Activated CD8-positive, alpha-beta T cell treated with anti-CD3 and anti-CD28 coated beads for 36 hours (primary cell): ENCODE results near the gene EXOC7. TPM values are rescaled to one million over a fixed set of nuclear protein-coding genes. Genes with fewer than 3 reads are reported as not detected.

Experiments used
- ATAC-seq: fragments of 200-7000 bp; cut with Tn5 transposase; one replicate; pipeline ENCODE4 v1.10.0; 2021; ENCODE audit warnings: mild to moderate bottlenecking, moderate library complexity
- CTCF ChIA-PET: fragments of 350-600 bp; sonication (Branson Sonifier 250); formaldehyde crosslinking; loops from one replicate; lab custom pipeline; 2021; ENCODE audit warnings: antibody characterized with exemption; lab: Charles Lee
- POLR2A ChIA-PET: fragments of 350-600 bp; sonication (Branson Sonifier 250); formaldehyde crosslinking; loops from one replicate; lab custom pipeline; 2021; ENCODE audit warnings: antibody characterized with exemption; lab: Charles Lee
- DNase-seq: peaks from one replicate; pipeline ENCODE4 v3.0.0-alpha.2; 2020
- H3K27ac Mint-ChIP-seq: one replicate; pipeline ENCODE4 v1.8.0; 2021; ENCODE audit warnings: mild to moderate bottlenecking, mixed read lengths
- H3K27me3 Mint-ChIP-seq: one replicate; pipeline ENCODE4 v1.8.0; 2021; ENCODE audit warnings: mixed read lengths
- H3K36me3 Mint-ChIP-seq: one replicate; pipeline ENCODE4 v1.8.0; 2021; ENCODE audit warnings: low read depth, mixed read lengths
- H3K4me1 Mint-ChIP-seq: one replicate; pipeline ENCODE4 v1.8.0; 2021; ENCODE audit warnings: low read depth, mixed read lengths
- H3K4me3 Mint-ChIP-seq: one replicate; pipeline ENCODE4 v1.8.0; 2021; ENCODE audit warnings: mild to moderate bottlenecking, moderate library complexity, mixed read lengths
- H3K9me3 Mint-ChIP-seq: one replicate; pipeline ENCODE4 v1.8.0; 2021; ENCODE audit warnings: mixed read lengths
- intact Hi-C: fragments of 100-400 bp; cut with micrococcal nuclease; formaldehyde crosslinking; loops from one replicate; pipeline ENCODE4 v1.10.0; 2022
- total RNA-seq, 2 experiments: library from RNA; stranded (reverse); gene quantifications; one replicate each; pipeline ENCODE4 v1.2.3, GENCODE V29; 2021
- TF ChIP-seq, protein P1 (sequence below): fragments of 200-600 bp; IDR thresholded peaks from one replicate; pipeline ENCODE4 v1.8.0; 2022; ENCODE audit warnings: antibody characterized with exemption, mild to moderate bottlenecking

EXOC7 gene
- total RNA-seq, 2 experiments from 2014 or later = 53.5 to 64.9 TPM

DNA sequence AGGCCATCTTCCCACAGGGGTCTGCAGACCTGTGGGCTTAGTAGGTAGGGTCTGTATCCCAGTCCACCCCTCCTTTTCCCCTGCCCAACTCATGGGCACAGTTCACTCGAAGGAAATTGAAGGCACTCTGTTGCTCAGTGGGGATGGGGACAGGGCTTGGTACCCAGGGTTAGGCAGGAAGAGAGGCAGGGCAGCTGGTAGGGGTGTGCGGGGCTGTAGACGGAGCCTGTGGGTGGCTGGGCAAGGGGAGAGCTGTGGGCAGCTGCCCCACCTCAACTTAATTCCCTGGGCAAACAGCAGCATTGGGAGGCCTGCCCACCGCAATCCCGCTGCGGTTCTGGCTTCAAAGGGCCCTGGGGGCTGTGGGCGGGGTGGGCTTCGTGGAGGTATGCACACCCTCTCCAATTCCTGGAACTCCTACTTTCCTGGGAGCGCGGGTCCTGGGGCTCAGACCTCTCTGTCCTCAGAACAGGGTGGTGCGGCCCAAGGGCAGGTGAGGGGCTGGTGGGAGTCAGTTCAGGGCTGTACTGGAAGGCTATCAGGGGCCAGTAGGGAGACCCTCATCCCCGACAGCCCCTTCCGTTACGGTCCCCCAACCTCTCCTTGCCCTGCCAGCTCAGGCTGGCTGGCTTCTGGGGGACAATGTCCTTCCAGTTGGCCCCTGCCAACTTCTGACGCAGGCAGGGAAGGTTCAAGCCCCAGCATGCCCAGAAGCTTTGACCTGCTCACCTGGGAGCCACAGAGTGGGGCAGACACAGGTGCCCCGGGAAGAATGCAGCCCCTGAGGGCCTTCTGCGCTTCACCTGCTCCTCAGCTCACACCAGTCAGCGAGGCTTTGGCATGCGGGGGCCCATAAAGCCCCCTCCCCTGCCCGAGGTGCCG is 28.3 kb upstream of the EXOC7 start:
- TF ChIP-seq, protein P1, sequence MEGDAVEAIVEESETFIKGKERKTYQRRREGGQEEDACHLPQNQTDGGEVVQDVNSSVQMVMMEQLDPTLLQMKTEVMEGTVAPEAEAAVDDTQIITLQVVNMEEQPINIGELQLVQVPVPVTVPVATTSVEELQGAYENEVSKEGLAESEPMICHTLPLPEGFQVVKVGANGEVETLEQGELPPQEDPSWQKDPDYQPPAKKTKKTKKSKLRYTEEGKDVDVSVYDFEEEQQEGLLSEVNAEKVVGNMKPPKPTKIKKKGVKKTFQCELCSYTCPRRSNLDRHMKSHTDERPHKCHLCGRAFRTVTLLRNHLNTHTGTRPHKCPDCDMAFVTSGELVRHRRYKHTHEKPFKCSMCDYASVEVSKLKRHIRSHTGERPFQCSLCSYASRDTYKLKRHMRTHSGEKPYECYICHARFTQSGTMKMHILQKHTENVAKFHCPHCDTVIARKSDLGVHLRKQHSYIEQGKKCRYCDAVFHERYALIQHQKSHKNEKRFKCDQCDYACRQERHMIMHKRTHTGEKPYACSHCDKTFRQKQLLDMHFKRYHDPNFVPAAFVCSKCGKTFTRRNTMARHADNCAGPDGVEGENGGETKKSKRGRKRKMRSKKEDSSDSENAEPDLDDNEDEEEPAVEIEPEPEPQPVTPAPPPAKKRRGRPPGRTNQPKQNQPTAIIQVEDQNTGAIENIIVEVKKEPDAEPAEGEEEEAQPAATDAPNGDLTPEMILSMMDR = no peak
- no peaks in the 10 kb centered on the region for H3K9me3 Mint-ChIP-seq
- H3K27me3 Mint-ChIP-seq = no peaks in the 10 kb centered on the region
- POLR2A ChIA-PET = interaction anchor here (1.1 to 1.2 kb wide), 2 partner anchors 13 to 142 kb away, joined by 3 read pairs; no protein-coding TSS in a partner anchor
- peaks cover 22% of the 10 kb centered on the region for H3K4me1 Mint-ChIP-seq
- intact Hi-C loops = no loop called here
- CTCF ChIA-PET = interaction anchor here (3.0 kb wide), 1 partner anchor 147 kb away, joined by 18 read pairs; no protein-coding TSS in a partner anchor
- H3K4me3 Mint-ChIP-seq = no peak overlapping the region
- no peak overlapping the region for H3K27ac Mint-ChIP-seq
- DNase-seq (no peak), ATAC-seq (no peak)
- no peaks in the 10 kb centered on the region for H3K36me3 Mint-ChIP-seq

DNA sequence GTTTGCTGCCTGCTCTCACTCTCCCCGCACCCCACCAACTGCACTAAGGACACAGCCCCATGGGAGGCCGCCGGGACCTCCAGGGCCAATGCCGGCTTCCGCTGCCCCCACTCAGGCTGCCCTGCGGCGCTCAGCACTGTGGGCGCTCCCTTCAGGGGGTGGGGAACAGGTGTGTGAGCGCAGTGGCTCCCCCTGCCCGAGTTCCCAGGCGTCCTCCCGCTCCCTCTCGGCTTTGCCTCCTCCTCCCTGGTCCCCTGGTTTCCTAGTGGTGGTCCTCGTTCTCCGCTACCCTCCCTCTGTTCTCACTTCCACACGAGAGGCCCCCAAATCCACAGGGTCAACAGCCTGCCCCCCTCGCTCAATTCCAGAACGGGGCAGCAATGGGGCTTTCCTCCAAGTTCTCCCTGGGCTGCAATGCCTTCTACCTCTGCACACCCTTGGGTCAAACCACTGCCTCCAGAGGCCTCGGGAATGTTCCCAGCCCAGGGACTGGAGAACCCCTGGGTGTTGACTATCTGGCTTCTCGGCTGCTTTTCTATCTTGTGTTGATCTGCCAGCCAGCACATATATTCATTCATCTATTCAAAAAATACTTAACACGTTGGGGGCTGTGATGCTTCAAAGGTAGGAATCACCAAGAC is 27.6 kb upstream of the EXOC7 start:
- Mint-ChIP-seq H3K9me3 (no peaks in the 10 kb centered on the region), H3K27ac (no peak overlapping the region), H3K27me3 (no peaks in the 10 kb centered on the region), H3K4me1 (peaks cover 28% of the 10 kb centered on the region), H3K4me3 (no peak overlapping the region), H3K36me3 (no peaks in the 10 kb centered on the region)
- TF ChIP-seq, protein P1 = no peak
- DNase-seq = no peak
- no peak for ATAC-seq
- ChIA-PET CTCF (interaction anchor here (1.3 to 13.9 kb wide), 3 partner anchors 22 to 168 kb away, joined by 4 to 236 read pairs (median 5); no protein-coding TSS in a partner anchor), POLR2A (interaction anchor here (1.0 to 1.2 kb wide), 2 partner anchors 10 to 141 kb away, joined by 3 to 4 read pairs; partner anchors contain the start of gene FOXJ1)
- intact Hi-C loops = no loop called here

DNA sequence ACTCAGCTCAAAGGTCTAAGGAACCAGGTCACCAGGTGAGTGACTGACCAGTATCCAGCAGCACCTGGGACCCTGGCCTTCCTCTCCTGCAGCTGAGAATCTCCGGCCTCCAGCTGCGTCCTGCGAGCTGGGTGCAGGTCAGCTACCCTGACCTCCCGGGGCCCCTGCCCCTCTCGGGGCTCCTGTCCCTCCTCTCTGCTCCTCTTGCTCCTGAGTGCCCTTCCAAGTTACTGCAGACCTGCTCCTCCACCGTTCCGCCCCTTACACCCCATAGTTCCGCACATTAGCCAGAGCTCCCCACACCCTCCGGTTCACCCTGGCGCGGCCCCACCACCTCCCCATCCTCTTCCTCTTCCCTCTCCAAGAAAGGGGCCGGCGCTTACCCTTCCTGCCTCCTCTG is 26.9 kb upstream of the EXOC7 start:
- H3K4me1 Mint-ChIP-seq = peaks cover 27% of the 10 kb centered on the region
- POLR2A ChIA-PET = interaction anchor here (1.0 to 1.4 kb wide), 3 partner anchors 11 to 142 kb away, joined by 3 to 4 read pairs (median 4); partner anchors contain the start of gene FOXJ1
- DNase-seq (no peak), ATAC-seq (no peak)
- H3K4me3 Mint-ChIP-seq = no peak overlapping the region
- H3K36me3 Mint-ChIP-seq = no peaks in the 10 kb centered on the region
- H3K9me3 Mint-ChIP-seq = no peaks in the 10 kb centered on the region
- CTCF ChIA-PET = interaction anchor here (1.3 to 13.9 kb wide), 4 partner anchors 11 to 169 kb away, joined by 4 to 236 read pairs (median 7); partner anchors contain the start of gene FOXJ1
- intact Hi-C loops = no loop called here
- TF ChIP-seq, protein P1 = no peak
- no peaks in the 10 kb centered on the region for H3K27me3 Mint-ChIP-seq
- no peak overlapping the region for H3K27ac Mint-ChIP-seq

DNA sequence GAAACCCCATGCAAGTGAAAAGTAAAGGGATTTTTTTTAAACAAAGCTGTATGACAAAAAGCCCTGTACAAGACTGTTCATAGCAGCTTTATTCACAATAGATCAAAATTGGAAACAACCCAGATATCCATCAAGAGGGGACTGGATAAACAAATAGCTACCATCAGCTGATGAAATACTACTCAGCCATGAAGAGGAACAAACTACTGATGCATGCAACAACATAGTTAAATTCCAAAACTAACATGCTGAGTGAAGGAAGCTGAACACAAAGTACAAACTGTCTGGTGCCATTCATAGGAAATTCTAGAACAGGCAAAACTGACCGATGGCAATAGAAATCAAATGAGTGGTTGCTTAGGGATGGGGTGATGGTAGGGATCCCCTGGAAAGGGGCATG is 22.3 kb upstream of the EXOC7 start:
- ATAC-seq (no peak), DNase-seq (no peak)
- Mint-ChIP-seq H3K27ac (no peak overlapping the region), H3K4me3 (no peak overlapping the region), H3K36me3 (no peaks in the 10 kb centered on the region), H3K9me3 (no peaks in the 10 kb centered on the region), H3K27me3 (no peaks in the 10 kb centered on the region), H3K4me1 (peaks cover 24% of the 10 kb centered on the region)
- ChIA-PET CTCF (interaction anchor here (1.2 to 13.9 kb wide), 11 partner anchors 11 to 272 kb away, joined by 3 to 236 read pairs (median 7); no protein-coding TSS in a partner anchor), POLR2A (interaction anchor here (0.8 to 2.9 kb wide), 8 partner anchors 29 to 155 kb away, joined by 3 to 13 read pairs (median 4); no protein-coding TSS in a partner anchor)
- intact Hi-C loops = no loop called here
- TF ChIP-seq, protein P1 = no peak
